Right cardiac atrium (tissue), 5 donors: ENCODE data around the gene BRD7. TPM values are rescaled to one million over a fixed set of nuclear protein-coding genes. Genes with fewer than 3 reads are reported as not detected.
"Not testable (repeated sequence)": the region's sequence is repeated elsewhere in the genome, so short reads cannot be mapped to it uniquely, and the experiment has no call there.

ENCODE experiments used
- ATAC-seq, 2 donors: fragments of 200-7000 bp; cut with Tn5 transposase; one replicate each; pipeline versions ENCODE4 v1.8.0 to v1.9.1; 2020; ENCODE audit warnings: moderate library complexity in 2 of 2, mild to moderate bottlenecking in 1 of 2
- DNase-seq, 3 donors: peaks; one replicate each; pipeline ENCODE4 v3.0.0-alpha.2; 2020
- H3K27ac ChIP-seq: one replicate; pipeline ENCODE4 v1.5.1; 2013; ENCODE audit warnings: mild to moderate bottlenecking, low read length, control low read depth, moderate library complexity
- H3K27me3 ChIP-seq: one replicate; pipeline ENCODE4 v1.6.1; 2013; ENCODE audit not compliant: control insufficient read depth, insufficient read depth
- H3K4me1 ChIP-seq: one replicate; pipeline ENCODE4 v1.6.1; 2013; ENCODE audit warnings: low read length; ENCODE audit not compliant: control insufficient read depth, insufficient read depth
- H3K4me3 ChIP-seq: one replicate; pipeline ENCODE4 v1.5.1; 2013; ENCODE audit warnings: low read length, control low read depth
- H3K9me3 ChIP-seq: one replicate; pipeline ENCODE4 v1.6.1; 2013; ENCODE audit warnings: low read length; ENCODE audit not compliant: control insufficient read depth
- WGBS: extraction: QIAGEN DNeasy Blood & Tissue Kit; methylation state at CpG from one replicate; pipeline ENCODE4 v1.1.7; 2013; 5-methylcytosine and 5-hydroxymethylcytosine counted together
- intact Hi-C, 4 donors: fragments of 100-400 bp; cut with DNase I; formaldehyde crosslinking; loops; one replicate each; pipeline versions ENCODE4 v1.11.0 to v1.14.0; 2022 to 2023
- polyA plus RNA-seq: library from polyadenylated mRNA; stranded (reverse); fragments of 200-250 nt; gene quantifications from one replicate; pipeline ENCODE4 v1.2.3, GENCODE V29; 2013
- total RNA-seq, 4 donors: library from RNA; stranded (reverse); fragmentation: NEBNext Ultra II Directional; extraction: Animal tissue kit (Norgen Biotek cat#: 25700); gene quantifications; one replicate each; pipeline ENCODE4 v1.2.1, GENCODE V29; 2021
- donor health status: healthy with polysubstance abuse.
- donor health status: DM: no; HTN: yes; CAD: no.
- donor health status: DM: no; HTN: no; CAD: no.
- donor health status: DM: no; HTN: yes; CAD: no; lungs with severe emphysema.
- donor health status: DM: yes; HTN: yes; CAD: no.

Gene BRD7
- total and polyA plus RNA-seq, 5 donors: 33.8 to 48.0 (median 43.6) TPM

GRCh38 chr16:50354629-50355456 is 13.9 kb downstream of the BRD7 start:
- DNase-seq (no peak), ATAC-seq (no peak)
- intact Hi-C loops: loop anchor here in 2 of 4 donors (10.0 kb wide), 1 partner anchor 140 kb away; no protein-coding TSS in a partner anchor

GRCh38 chr16:50354082-50354481 is 14.7 kb downstream of the BRD7 start:
- 60% methylated on average over 1 of the region's 1 CpG for WGBS
- Histone ChIP-seq H3K4me1 (no peaks in the 10 kb centered on the region), H3K27me3 (no peaks in the 10 kb centered on the region), H3K27ac (no peak overlapping the region), H3K9me3 (no peaks in the 10 kb centered on the region), H3K4me3 (no peak overlapping the region)
- ATAC-seq (no peak), DNase-seq (no peak)
- intact Hi-C loops: loop anchor here in 2 of 4 donors (10.0 kb wide), 1 partner anchor 139 kb away; no protein-coding TSS in a partner anchor

More at GRCh38 chr16:50354629-50355456, 13.9 kb downstream of the BRD7 start:
- H3K4me1 ChIP-seq: no peaks in the 10 kb centered on the region
- WGBS: 68% methylated on average over 11 of the region's 11 CpGs
- no peaks in the 10 kb centered on the region for H3K27me3 ChIP-seq
- H3K27ac ChIP-seq: no peak overlapping the region
- no peak overlapping the region for H3K4me3 ChIP-seq
- H3K9me3 ChIP-seq: no peaks in the 10 kb centered on the region

- intact Hi-C loops: loop anchor here in 2 of 4 donors (10.0 kb wide), 1 partner anchor 137 kb away; no protein-coding TSS in a partner anchor
- ATAC-seq (no peak), DNase-seq (no peak)
- Histone ChIP-seq H3K27ac (no peak overlapping the region), H3K27me3 (no peaks in the 10 kb centered on the region), H3K4me3 (no peak overlapping the region), H3K9me3 (no peaks in the 10 kb centered on the region), H3K4me1 (no peaks in the 10 kb centered on the region)
- WGBS: 96% methylated on average over 2 of the region's 2 CpGs
Measured at GRCh38 chr16:50351952-50352351, 16.8 kb downstream of the BRD7 start.

GRCh38 chr16:50351116-50351515 is 17.7 kb downstream of the BRD7 start:
- Histone ChIP-seq H3K4me1 (no peaks in the 10 kb centered on the region), H3K27me3 (no peaks in the 10 kb centered on the region), H3K27ac (no peak overlapping the region), H3K4me3 (no peak overlapping the region), H3K9me3 (no peaks in the 10 kb centered on the region)
- DNase-seq (no peak), ATAC-seq (no peak)
- intact Hi-C loops: loop anchor here in 2 of 4 donors (10.0 kb wide), 1 partner anchor 136 kb away; no protein-coding TSS in a partner anchor
- WGBS: 97% methylated on average over 5 of the region's 5 CpGs

- H3K4me3 ChIP-seq, ATAC-seq, intact Hi-C loops, H3K9me3 ChIP-seq, H3K4me1 ChIP-seq, H3K27ac ChIP-seq, H3K27me3 ChIP-seq, DNase-seq: not testable (repeated sequence)
- WGBS: 81% methylated on average over 2 of the region's 2 CpGs
Measured at GRCh38 chr16:50345210-50345609, 23.6 kb downstream of the BRD7 start.

- DNase-seq, H3K4me1 ChIP-seq, H3K27me3 ChIP-seq, H3K4me3 ChIP-seq, H3K9me3 ChIP-seq, intact Hi-C loops, ATAC-seq, H3K27ac ChIP-seq: not testable (repeated sequence)
- WGBS: 79% methylated on average over 8 of the region's 8 CpGs
Measured at GRCh38 chr16:50343566-50343965, 25.2 kb downstream of the BRD7 start.

GRCh38 chr16:50340578-50340977 is 28.2 kb downstream of the BRD7 start:
- no peaks in the 10 kb centered on the region for H3K9me3 ChIP-seq
- intact Hi-C loops: no loop called here
- 63% methylated on average over 2 of the region's 2 CpGs for WGBS
- H3K4me1 ChIP-seq: no peaks in the 10 kb centered on the region
- H3K4me3 ChIP-seq: no peak overlapping the region
- DNase-seq (no peak), ATAC-seq (no peak)
- no peak overlapping the region for H3K27ac ChIP-seq
- no peaks in the 10 kb centered on the region for H3K27me3 ChIP-seq

GRCh38 chr16:50338371-50339231 is 30.2 kb downstream of the BRD7 start:
- no peak for DNase-seq
- Histone ChIP-seq H3K9me3 (no peaks in the 10 kb centered on the region), H3K4me1 (no peaks in the 10 kb centered on the region), H3K4me3 (no peak overlapping the region), H3K27ac (no peak overlapping the region), H3K27me3 (no peaks in the 10 kb centered on the region)
- WGBS: 73% methylated on average over 8 of the region's 8 CpGs
- intact Hi-C loops: loop anchor here in 1 of 4 donors (10.0 kb wide), 1 partner anchor 114 kb away; no protein-coding TSS in a partner anchor
- no peak for ATAC-seq

GRCh38 chr16:50336884-50337283 is 31.9 kb downstream of the BRD7 start:
- Histone ChIP-seq H3K4me3 (no peak overlapping the region), H3K4me1 (no peaks in the 10 kb centered on the region), H3K27ac (no peak overlapping the region), H3K27me3 (no peaks in the 10 kb centered on the region), H3K9me3 (no peaks in the 10 kb centered on the region)
- no CpG with 5 or more reads among the region's 1 CpG for WGBS
- DNase-seq: no peak
- intact Hi-C loops: loop anchor here in 1 of 4 donors (10.0 kb wide), 1 partner anchor 112 kb away; no protein-coding TSS in a partner anchor
- no peak for ATAC-seq

GRCh38 chr16:50335196-50335958 is 33.4 kb downstream of the BRD7 start:
- no peak overlapping the region for H3K4me3 ChIP-seq
- no peaks in the 10 kb centered on the region for H3K27me3 ChIP-seq
- intact Hi-C loops: loop anchor here in 1 of 4 donors (10.0 kb wide), 1 partner anchor 111 kb away; no protein-coding TSS in a partner anchor
- no peak overlapping the region for H3K27ac ChIP-seq
- 81% methylated on average over 8 of the region's 8 CpGs for WGBS
- ATAC-seq: no peak
- no peaks in the 10 kb centered on the region for H3K4me1 ChIP-seq
- DNase-seq: no peak
- H3K9me3 ChIP-seq: no peaks in the 10 kb centered on the region
